SK-N-SH treated with all-trans-retinoic acid at 6 μM for 48 hours (cell line): Measurements from ENCODE around the gene ANGPTL3.

Experiments used
- ATAC-seq: fragments of 200-7000 bp; cut with Tn5 transposase; 3 replicates; pipeline ENCODE4 v1.9.1; 2020; ENCODE audit warnings: mild to moderate bottlenecking, moderate library complexity
- ARNTL ChIP-seq: fragments of 450-650 bp; formaldehyde crosslinking; IDR thresholded peaks from 2 replicates; pipeline ENCODE4 v1.5.0; 2020; ENCODE audit warnings: low read depth, mild to moderate bottlenecking, moderate library complexity, borderline replicate concordance
- CSRNP3 ChIP-seq: fragments of 250-450 bp; sonication (Bioruptor Pico); IDR thresholded peaks from 2 replicates; pipeline ENCODE4 v1.5.1; 2021; ENCODE audit warnings: mild to moderate bottlenecking, moderate library complexity
- ESRRG ChIP-seq: fragments of 250-450 bp; sonication (Bioruptor Pico); IDR thresholded peaks from 2 replicates; pipeline ENCODE4 v1.6.1; 2021; ENCODE audit warnings: mild to moderate bottlenecking
- GLIS3 ChIP-seq: fragments of 250-450 bp; sonication (Bioruptor Pico); IDR thresholded peaks from 2 replicates; pipeline ENCODE4 v1.5.0; 2020; ENCODE audit warnings: mild to moderate bottlenecking, moderate library complexity
- ISL1 ChIP-seq: fragments of 250-450 bp; sonication (Bioruptor Pico); IDR thresholded peaks from 2 replicates; pipeline ENCODE4 v2.1.2; 2022; ENCODE audit warnings: mild to moderate bottlenecking, moderate library complexity
- POU6F1 ChIP-seq: fragments of 250-450 bp; sonication (Bioruptor Pico); IDR thresholded peaks from 2 replicates; pipeline ENCODE4 v1.8.0; 2021; ENCODE audit warnings: low read depth, mild to moderate bottlenecking, moderate library complexity, borderline replicate concordance
- PPARA ChIP-seq: fragments of 250-450 bp; sonication (Bioruptor Pico); IDR thresholded peaks from 2 replicates; pipeline ENCODE4 v1.5.0; 2020; ENCODE audit warnings: mild to moderate bottlenecking, borderline replicate concordance
- RARB ChIP-seq: fragments of 250-450 bp; sonication (Bioruptor Pico); IDR thresholded peaks from 2 replicates; pipeline ENCODE4 v1.8.0; 2021; ENCODE audit warnings: mild to moderate bottlenecking, moderate library complexity
- TCF4 ChIP-seq: fragments of 250-450 bp; sonication (Bioruptor Pico); IDR thresholded peaks from 2 replicates; pipeline ENCODE4 v1.8.0; 2021; ENCODE audit warnings: mild to moderate bottlenecking, moderate library complexity, borderline replicate concordance
- TOX ChIP-seq: fragments of 250-450 bp; sonication (Bioruptor Pico); IDR thresholded peaks from 2 replicates; pipeline ENCODE4 v1.8.0; 2021; ENCODE audit warnings: mild to moderate bottlenecking, moderate library complexity, borderline replicate concordance
- TSHZ2 ChIP-seq: fragments of 250-450 bp; sonication (Bioruptor Pico); IDR thresholded peaks from 2 replicates; pipeline ENCODE4 v1.5.0; 2020; ENCODE audit warnings: mild to moderate bottlenecking, moderate library complexity
- ZC3H10 ChIP-seq: fragments of 250-450 bp; sonication (Bioruptor Pico); IDR thresholded peaks from 2 replicates; pipeline ENCODE4 v1.5.1; 2021; ENCODE audit warnings: mild to moderate bottlenecking, moderate library complexity
- ZFP3 ChIP-seq: fragments of 250-450 bp; sonication (Bioruptor Pico); IDR thresholded peaks from 2 replicates; pipeline ENCODE4 v1.5.0; 2020; ENCODE audit warnings: mild to moderate bottlenecking, moderate library complexity
- ZFP30 ChIP-seq: fragments of 450-650 bp; formaldehyde crosslinking; IDR thresholded peaks from 2 replicates; pipeline ENCODE4 v1.5.0; 2022; ENCODE audit warnings: mild to moderate bottlenecking, moderate library complexity
- ZNF565 ChIP-seq: fragments of 450-650 bp; formaldehyde crosslinking; conservative IDR thresholded peaks from 2 replicates; pipeline ENCODE4 v1.5.0; 2020; ENCODE audit warnings: low read depth, mild to moderate bottlenecking, moderate library complexity
- ZNF70 ChIP-seq: fragments of 450-650 bp; formaldehyde crosslinking; IDR thresholded peaks from 2 replicates; pipeline ENCODE4 v1.5.0; 2020; ENCODE audit warnings: mild to moderate bottlenecking, moderate library complexity
- ZNF8 ChIP-seq: fragments of 450-650 bp; formaldehyde crosslinking; IDR thresholded peaks from 2 replicates; pipeline ENCODE4 v1.5.0; 2020; ENCODE audit warnings: mild to moderate bottlenecking, moderate library complexity

The ANGPTL3 gene

GRCh38 chr1:62585469-62586155 is 11.7 kb upstream of the ANGPTL3 start:
- TF ChIP-seq RARB (no peak), ZNF8 (no peak), TCF4 (CRISPR knock-in tag) (no peak), ARNTL (CRISPR knock-in tag) (no peak), ZFP30 (no peak), POU6F1 (CRISPR knock-in tag) (no peak)
- no peak for ATAC-seq

GRCh38 chr1:62588000-62588399 is 9.3 kb upstream of the ANGPTL3 start:
- TF ChIP-seq GLIS3 (no peak), POU6F1 (CRISPR knock-in tag) (no peak), ZFP30 (no peak)
- ATAC-seq, result no peak

GRCh38 chr1:62589321-62589720 is 8.0 kb upstream of the ANGPTL3 start:
- ATAC-seq, result no peak
- TF ChIP-seq ZC3H10 (CRISPR knock-in tag) (no peak), TCF4 (CRISPR knock-in tag) (no peak), GLIS3 (no peak), ARNTL (CRISPR knock-in tag) (no peak)

GRCh38 chr1:62590255-62590969 is 6.9 kb upstream of the ANGPTL3 start:
- no peak for TF ChIP-seq ESRRG (CRISPR knock-in tag)
- TF ChIP-seq PPARA (CRISPR knock-in tag), result no peak
- no peak for TF ChIP-seq GLIS3
- TF ChIP-seq TSHZ2 (CRISPR knock-in tag), result no peak
- no peak for TF ChIP-seq CSRNP3 (CRISPR knock-in tag)
- no peak for TF ChIP-seq ZFP3 (CRISPR knock-in tag)
- no peak for TF ChIP-seq POU6F1 (CRISPR knock-in tag)
- no peak for TF ChIP-seq TOX
- TF ChIP-seq ZNF565 (CRISPR knock-in tag), result no peak
- no peak for TF ChIP-seq ZNF70
- no peak for TF ChIP-seq ISL1 (CRISPR knock-in tag)
- no peak for ATAC-seq
